C4-2B (cell line): ENCODE results near the gene YIPF5.

Experiments
- ZFX ChIP-seq: fragments of 450-650 bp; IDR thresholded peaks from 2 replicates; pipeline ENCODE4 v1.6.1; 2017
- TF ChIP-seq, protein P1 (sequence below): fragments of 450-650 bp; conservative IDR thresholded peaks from 2 replicates; pipeline ENCODE4 v1.5.1; 2017; ENCODE audit warnings: mild to moderate bottlenecking

DNA sequence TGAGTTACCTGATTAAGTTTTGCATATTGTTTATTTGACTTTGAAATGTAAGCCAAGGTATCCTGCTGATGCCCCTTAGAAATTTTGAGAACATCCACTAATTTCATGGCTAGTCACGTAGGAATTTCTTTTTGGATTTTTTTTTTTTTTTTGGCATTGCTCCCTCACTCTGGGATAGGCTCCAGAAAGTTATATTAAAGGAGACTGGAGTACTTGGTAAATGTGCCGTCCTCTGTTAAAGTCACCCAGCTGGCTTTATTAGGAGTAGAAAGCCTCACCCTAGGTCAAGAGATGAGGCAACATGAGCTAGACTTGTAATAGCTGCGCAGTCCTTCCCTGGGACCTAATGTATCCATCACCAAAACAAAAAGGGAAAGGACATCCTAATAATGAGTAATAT is 3.3 kb upstream of the YIPF5 start:
- TF ChIP-seq, protein P1, sequence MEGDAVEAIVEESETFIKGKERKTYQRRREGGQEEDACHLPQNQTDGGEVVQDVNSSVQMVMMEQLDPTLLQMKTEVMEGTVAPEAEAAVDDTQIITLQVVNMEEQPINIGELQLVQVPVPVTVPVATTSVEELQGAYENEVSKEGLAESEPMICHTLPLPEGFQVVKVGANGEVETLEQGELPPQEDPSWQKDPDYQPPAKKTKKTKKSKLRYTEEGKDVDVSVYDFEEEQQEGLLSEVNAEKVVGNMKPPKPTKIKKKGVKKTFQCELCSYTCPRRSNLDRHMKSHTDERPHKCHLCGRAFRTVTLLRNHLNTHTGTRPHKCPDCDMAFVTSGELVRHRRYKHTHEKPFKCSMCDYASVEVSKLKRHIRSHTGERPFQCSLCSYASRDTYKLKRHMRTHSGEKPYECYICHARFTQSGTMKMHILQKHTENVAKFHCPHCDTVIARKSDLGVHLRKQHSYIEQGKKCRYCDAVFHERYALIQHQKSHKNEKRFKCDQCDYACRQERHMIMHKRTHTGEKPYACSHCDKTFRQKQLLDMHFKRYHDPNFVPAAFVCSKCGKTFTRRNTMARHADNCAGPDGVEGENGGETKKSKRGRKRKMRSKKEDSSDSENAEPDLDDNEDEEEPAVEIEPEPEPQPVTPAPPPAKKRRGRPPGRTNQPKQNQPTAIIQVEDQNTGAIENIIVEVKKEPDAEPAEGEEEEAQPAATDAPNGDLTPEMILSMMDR, result no peak
- no peak for TF ChIP-seq ZFX
